ENCODE data around the gene KRTAP10-5. TPM values are rescaled to one million over a fixed set of nuclear protein-coding genes. Genes with fewer than 3 reads are reported as not detected.
A peak's percentile ranks its signal among the peaks of the same experiment; 100 is the strongest.

Gene KRTAP10-5
- total RNA-seq, 1 donor from 2014 or later = not detected

- peak overlapping the region; percentile 20 for H3K27ac Mint-ChIP-seq (ENCODE audit: unreplicated experiment)
- no peaks in the 10 kb centered on the region for H3K4me1 Mint-ChIP-seq (ENCODE audit: low read depth, unreplicated experiment)
- no peak overlapping the region for H3K27ac ChIP-seq (ENCODE audit: low read depth, low read length)
- no peaks in the 10 kb centered on the region for H3K27me3 ChIP-seq (ENCODE audit: insufficient read depth, low read length)
- peaks cover 29% of the 10 kb centered on the region for H3K9me3 Mint-ChIP-seq (ENCODE audit: unreplicated experiment)
- H3K9me3 ChIP-seq (ENCODE audit: insufficient read depth, low read depth, low read length) = peaks cover 4% of the 10 kb centered on the region
- no peak overlapping the region for H3K9ac ChIP-seq (ENCODE audit: low read length)
- no peak overlapping the region for H3K4me3 Mint-ChIP-seq (ENCODE audit: unreplicated experiment)
- H2AFZ ChIP-seq (ENCODE audit: low read depth, low read length) = no peak overlapping the region
- H3K36me3 ChIP-seq (ENCODE audit: insufficient read depth, low read length) = no peaks in the 10 kb centered on the region
- peaks cover 13% of the 10 kb centered on the region for H3K27me3 Mint-ChIP-seq (ENCODE audit: low read depth, unreplicated experiment)
- no peaks in the 10 kb centered on the region for H4K20me1 ChIP-seq (ENCODE audit: insufficient read depth, low read length)
- no peaks in the 10 kb centered on the region for H3K79me2 ChIP-seq (ENCODE audit: insufficient read depth, low read length)
- no peak overlapping the region for H3K4me3 ChIP-seq (ENCODE audit: insufficient read depth, low read depth, low read length)
- FAIRE-seq (no peak), DNase-seq (ENCODE audit: low read depth) (peak; percentile 2)
- no peaks in the 10 kb centered on the region for H3K36me3 Mint-ChIP-seq (ENCODE audit: low read depth, unreplicated experiment)
- no peak overlapping the region for H3K4me2 ChIP-seq (ENCODE audit: low read length)
- no peak for TF ChIP-seq CTCF (IDR thresholded peaks at IDR 0.05; ENCODE audit: insufficient read depth, low read depth, low read length)
- no peak for TF ChIP-seq EZH2 (IDR thresholded peaks at IDR 0.05; ENCODE audit: insufficient read depth, low read length)
- no peaks in the 10 kb centered on the region for H3K4me1 ChIP-seq (ENCODE audit: insufficient read depth, low read length)
Measured at GRCh38 chr21:44618504-44618903, 38.1 kb upstream of the KRTAP10-5 start.

GRCh38 chr21:44617071-44617501 lies 36.7 kb upstream of the KRTAP10-5 start:
- Mint-ChIP-seq H3K4me3 (ENCODE audit: unreplicated experiment) (no peak overlapping the region), H3K9me3 (ENCODE audit: unreplicated experiment) (peaks cover 25% of the 10 kb centered on the region), H3K27ac (ENCODE audit: unreplicated experiment) (no peak overlapping the region), H3K4me1 (ENCODE audit: low read depth, unreplicated experiment) (no peaks in the 10 kb centered on the region), H3K27me3 (ENCODE audit: low read depth, unreplicated experiment) (peaks cover 19% of the 10 kb centered on the region), H3K36me3 (ENCODE audit: low read depth, unreplicated experiment) (no peaks in the 10 kb centered on the region)
- FAIRE-seq (no peak), DNase-seq (ENCODE audit: low read depth) (no peak)
- Histone ChIP-seq H2AFZ (ENCODE audit: low read depth, low read length) (no peak overlapping the region), H3K27me3 (ENCODE audit: insufficient read depth, low read length) (no peaks in the 10 kb centered on the region), H3K79me2 (ENCODE audit: insufficient read depth, low read length) (no peaks in the 10 kb centered on the region), H3K9ac (ENCODE audit: low read length) (no peak overlapping the region), H3K4me2 (ENCODE audit: low read length) (no peak overlapping the region), H3K27ac (ENCODE audit: low read depth, low read length) (no peak overlapping the region), H4K20me1 (ENCODE audit: insufficient read depth, low read length) (no peaks in the 10 kb centered on the region), H3K36me3 (ENCODE audit: insufficient read depth, low read length) (no peaks in the 10 kb centered on the region), H3K4me1 (ENCODE audit: insufficient read depth, low read length) (no peaks in the 10 kb centered on the region), H3K4me3 (ENCODE audit: insufficient read depth, low read depth, low read length) (no peak overlapping the region), H3K9me3 (ENCODE audit: insufficient read depth, low read depth, low read length) (peaks cover 3% of the 10 kb centered on the region)
- no peak for TF ChIP-seq CTCF (IDR thresholded peaks at IDR 0.05; ENCODE audit: insufficient read depth, low read depth, low read length)
- TF ChIP-seq EZH2 (IDR thresholded peaks at IDR 0.05; ENCODE audit: insufficient read depth, low read length) = no peak

GRCh38 chr21:44616591-44616926 lies 36.2 kb upstream of the KRTAP10-5 start:
- Histone ChIP-seq H3K9me3 (ENCODE audit: insufficient read depth, low read depth, low read length) (peaks cover 9% of the 10 kb centered on the region), H3K4me2 (ENCODE audit: low read length) (no peak overlapping the region), H3K4me1 (ENCODE audit: insufficient read depth, low read length) (no peaks in the 10 kb centered on the region), H2AFZ (ENCODE audit: low read depth, low read length) (no peak overlapping the region), H3K27ac (ENCODE audit: low read depth, low read length) (no peak overlapping the region), H3K9ac (ENCODE audit: low read length) (no peak overlapping the region), H3K79me2 (ENCODE audit: insufficient read depth, low read length) (no peaks in the 10 kb centered on the region), H4K20me1 (ENCODE audit: insufficient read depth, low read length) (no peaks in the 10 kb centered on the region), H3K27me3 (ENCODE audit: insufficient read depth, low read length) (no peaks in the 10 kb centered on the region), H3K4me3 (ENCODE audit: insufficient read depth, low read depth, low read length) (no peak overlapping the region), H3K36me3 (ENCODE audit: insufficient read depth, low read length) (no peaks in the 10 kb centered on the region)
- Mint-ChIP-seq H3K27me3 (ENCODE audit: low read depth, unreplicated experiment) (peaks cover 19% of the 10 kb centered on the region), H3K4me1 (ENCODE audit: low read depth, unreplicated experiment) (no peaks in the 10 kb centered on the region), H3K36me3 (ENCODE audit: low read depth, unreplicated experiment) (no peaks in the 10 kb centered on the region), H3K9me3 (ENCODE audit: unreplicated experiment) (peaks cover 27% of the 10 kb centered on the region), H3K4me3 (ENCODE audit: unreplicated experiment) (no peak overlapping the region), H3K27ac (ENCODE audit: unreplicated experiment) (no peak overlapping the region)
- DNase-seq (ENCODE audit: low read depth) (no peak), FAIRE-seq (no peak)
- TF ChIP-seq EZH2 (IDR thresholded peaks at IDR 0.05; ENCODE audit: insufficient read depth, low read length) (no peak), CTCF (IDR thresholded peaks at IDR 0.05; ENCODE audit: insufficient read depth, low read depth, low read length) (no peak)
